GM23248 (cell line): ENCODE results near the gene CERS5. TPM values are rescaled to one million over a fixed set of nuclear protein-coding genes. Genes with fewer than 3 reads are reported as not detected.
A peak's percentile ranks its signal among the peaks of the same experiment; 100 is the strongest.

Experiments used
- DNase-seq: peaks from one replicate; pipeline ENCODE4 v3.0.0-alpha.2; 2015
- H2AFZ ChIP-seq: fragments of 200-600 bp; sonication (generic); 2 replicates; pipeline ENCODE4 v1.6.1; 2016; ENCODE audit warnings: antibody characterized with exemption
- H3F3A ChIP-seq: fragments of 200-600 bp; sonication (generic); 2 replicates; pipeline ENCODE4 v1.6.1; 2016; ENCODE audit warnings: mild to moderate bottlenecking, antibody characterized with exemption, mixed run types; ENCODE audit not compliant: insufficient read depth
- H3K27ac ChIP-seq: fragments of 200-600 bp; sonication (generic); 2 replicates; pipeline ENCODE4 v1.5.1; 2016; ENCODE audit warnings: mild to moderate bottlenecking
- H3K27me3 ChIP-seq: fragments of 200-600 bp; sonication (generic); replicated peaks from 2 replicates; pipeline ENCODE4 v1.6.1; 2016; ENCODE audit warnings: mild to moderate bottlenecking; ENCODE audit not compliant: insufficient read depth
- H3K36me3 ChIP-seq: fragments of 200-600 bp; sonication (generic); 2 replicates; pipeline ENCODE4 v1.6.1; 2016; ENCODE audit warnings: low read depth, mild to moderate bottlenecking
- H3K4me1 ChIP-seq: fragments of 200-600 bp; sonication (generic); 2 replicates; pipeline ENCODE4 v1.6.1; 2016; ENCODE audit warnings: mild to moderate bottlenecking; ENCODE audit not compliant: insufficient read depth
- H3K4me2 ChIP-seq: fragments of 200-600 bp; sonication (generic); one replicate; pipeline ENCODE4 v1.6.1; 2016; ENCODE audit warnings: mild to moderate bottlenecking; ENCODE audit not compliant: unreplicated experiment
- H3K4me3 ChIP-seq: fragments of 200-600 bp; sonication (generic); 2 replicates; pipeline ENCODE4 v1.5.1; 2016; ENCODE audit warnings: mild to moderate bottlenecking
- H3K79me2 ChIP-seq: fragments of 200-600 bp; sonication (generic); 2 replicates; pipeline ENCODE4 v1.6.1; 2016; ENCODE audit warnings: mild to moderate bottlenecking; ENCODE audit not compliant: insufficient read depth
- H3K9ac ChIP-seq: fragments of 200-600 bp; sonication (generic); 2 replicates; pipeline ENCODE4 v1.6.1; 2016; ENCODE audit warnings: mild to moderate bottlenecking
- H3K9me2 ChIP-seq: fragments of 200-600 bp; sonication (generic); 2 replicates; pipeline ENCODE4 v1.6.1; 2016; ENCODE audit warnings: mixed run types, mild to moderate bottlenecking, moderate library complexity; ENCODE audit not compliant: insufficient read depth
- H3K9me3 ChIP-seq: fragments of 200-600 bp; sonication (generic); one replicate; pipeline ENCODE4 v1.6.1; 2017; ENCODE audit warnings: low read depth
- H4K20me1 ChIP-seq: fragments of 200-600 bp; sonication (generic); 2 replicates; pipeline ENCODE4 v1.6.0; 2016; ENCODE audit not compliant: insufficient read depth
- EZH2 ChIP-seq: fragments of 200-600 bp; sonication (generic); IDR thresholded peaks from 2 replicates; pipeline ENCODE4 v1.6.1; 2018; ENCODE audit warnings: antibody characterized with exemption, mild to moderate bottlenecking; ENCODE audit not compliant: insufficient read depth, poor library complexity, severe bottlenecking
- EZH2phosphoT487 ChIP-seq: fragments of 200-600 bp; sonication (generic); IDR thresholded peaks from 2 replicates; pipeline ENCODE4 v1.6.1; 2018; ENCODE audit warnings: antibody characterized with exemption, moderate library complexity, mild to moderate bottlenecking, low read depth; ENCODE audit not compliant: insufficient read depth
- WGBS, 2 experiments: methylation state at CpG; one replicate each; pipeline ENCODE4 v1.1.6; 2015 to 2017; ENCODE audit warnings: low lambda C conversion rate in 2 of 2, low coverage in 1 of 2; ENCODE audit errors: missing lambda C conversion rate in 2 of 2; 5-methylcytosine and 5-hydroxymethylcytosine counted together
- in situ Hi-C: fragments of 300-500 bp; cut with MboI; formaldehyde crosslinking; loops from 2 replicates; pipeline ENCODE4 v1.15.0; 2020
- polyA plus RNA-seq: library from polyadenylated mRNA; unstranded; fragments of >200 nt; fragmentation: Nextera tagmentation; extraction: Ambion mirVana; gene quantifications from 2 replicates; pipeline ENCODE4 v1.2.1, GENCODE V29; 2016
- total RNA-seq: library from RNA; depleted of rRNA; stranded (reverse); fragments of >200 nt; shearing (Covaris generic); gene quantifications from 2 replicates; pipeline ENCODE4 v1.2.3, GENCODE V29; 2014

The CERS5 gene
- total and polyA plus RNA-seq, 2 experiments from 2014 or later, result 60.7 to 99.2 TPM

DNA sequence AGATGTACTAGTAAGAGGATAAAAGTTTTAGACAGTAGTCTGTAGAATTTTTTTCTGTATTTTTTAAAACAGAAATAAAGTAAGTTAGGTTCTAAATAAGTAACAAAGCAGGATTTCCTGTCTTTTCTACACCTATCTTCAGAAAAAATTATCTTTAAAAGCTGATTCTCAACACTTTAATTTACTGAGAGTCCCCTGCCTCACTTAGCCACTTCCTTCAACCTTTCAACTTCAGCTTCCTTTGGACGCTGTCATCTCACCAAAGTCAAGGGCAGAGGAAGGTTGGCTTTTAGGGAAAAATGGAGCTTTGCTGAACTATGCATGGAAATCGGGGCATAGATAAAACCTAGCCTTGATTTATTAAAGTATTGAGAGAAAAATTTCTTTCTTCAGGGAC lies 44.9 kb upstream of the CERS5 start:
- TF ChIP-seq EZH2 (no peak), EZH2phosphoT487 (no peak)
- in situ Hi-C loops, result no loop called here
- Histone ChIP-seq H3K79me2 (peaks cover 100% of the 10 kb centered on the region), H2AFZ (no peak overlapping the region), H3K9me2 (no peaks in the 10 kb centered on the region), H3K27me3 (no peaks in the 10 kb centered on the region), H3K4me1 (peaks cover 57% of the 10 kb centered on the region), H3K4me3 (peak overlapping the region; percentile 41), H3K36me3 (peaks cover 49% of the 10 kb centered on the region), H3K27ac (peak overlapping the region; percentile 54), H3K9me3 (no peaks in the 10 kb centered on the region), H3K9ac (peak overlapping the region; percentile 25), H3F3A (peaks cover 72% of the 10 kb centered on the region), H4K20me1 (0 out of 2 replicates have a peak, but pooled peaks cover 5% of the 10 kb centered on the region), H3K4me2 (peak overlapping the region; percentile 74)
- DNase-seq, result no peak
- WGBS, 2 experiments, result 71 to 80% methylated on average over 2 of the region's 2 CpGs

GRCh38 chr12:50211392-50212070 lies 44.4 kb upstream of the CERS5 start:
- H4K20me1 ChIP-seq, result 0 out of 2 replicates have a peak, but pooled peaks cover 5% of the 10 kb centered on the region
- H3K9ac ChIP-seq, result peak overlapping the region; percentile 25
- peak overlapping the region; percentile 74 for H3K4me2 ChIP-seq

GRCh38 chr12:50207424-50207823 lies 40.3 kb upstream of the CERS5 start:
- Histone ChIP-seq H3K4me2 (no peak overlapping the region), H3K9me3 (no peaks in the 10 kb centered on the region), H3K9me2 (no peaks in the 10 kb centered on the region), H3K4me1 (peaks cover 39% of the 10 kb centered on the region), H3F3A (peaks cover 80% of the 10 kb centered on the region), H4K20me1 (no peaks in the 10 kb centered on the region), H3K27me3 (no peaks in the 10 kb centered on the region), H3K9ac (no peak overlapping the region), H3K36me3 (peaks cover 69% of the 10 kb centered on the region), H3K27ac (no peak overlapping the region), H3K4me3 (no peak overlapping the region), H3K79me2 (peaks cover 100% of the 10 kb centered on the region), H2AFZ (no peak overlapping the region)
- in situ Hi-C loops, result loop anchor here (10.0 kb wide), 1 partner anchor 107 kb away; no protein-coding TSS in a partner anchor
- 91 to 96% methylated on average over 2 of the region's 2 CpGs for WGBS, 2 experiments
- no peak for DNase-seq
- TF ChIP-seq EZH2phosphoT487 (no peak), EZH2 (no peak)

More at GRCh38 chr12:50211392-50212070, 44.4 kb upstream of the CERS5 start:
- Histone ChIP-seq H3K4me3 (peak overlapping the region; percentile 41), H3K27ac (peak overlapping the region; percentile 54), H3K79me2 (peaks cover 100% of the 10 kb centered on the region), H3F3A (peaks cover 74% of the 10 kb centered on the region), H3K36me3 (peaks cover 49% of the 10 kb centered on the region), H2AFZ (no peak overlapping the region), H3K4me1 (peaks cover 53% of the 10 kb centered on the region), H3K9me3 (no peaks in the 10 kb centered on the region), H3K27me3 (no peaks in the 10 kb centered on the region), H3K9me2 (no peaks in the 10 kb centered on the region)
- DNase-seq, result peak; percentile 49
- no peak for TF ChIP-seq EZH2phosphoT487
- no peak for TF ChIP-seq EZH2
- 40 to 44% methylated on average over 6 of the region's 6 CpGs for WGBS, 2 experiments
- in situ Hi-C loops, result no loop called here

DNA sequence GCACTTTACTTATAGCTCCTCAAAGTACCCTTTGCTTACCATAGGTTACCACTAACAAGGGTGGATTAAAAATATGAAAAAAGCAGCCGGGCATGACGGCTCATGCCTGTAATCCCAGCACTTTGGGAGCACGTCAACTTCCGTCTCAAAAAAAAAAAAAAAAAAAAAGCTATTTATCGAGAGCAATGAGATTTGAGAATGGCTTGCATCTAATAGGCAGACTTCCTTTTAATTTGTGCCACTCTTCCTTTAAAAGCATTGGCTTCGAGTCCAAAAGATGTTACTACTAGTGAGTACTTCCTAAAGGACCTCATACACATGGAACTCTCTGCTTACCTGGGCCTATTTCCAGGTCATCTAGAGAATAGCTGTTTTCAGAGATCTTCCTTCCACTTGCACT lies 38.5 kb upstream of the CERS5 start:
- Histone ChIP-seq H2AFZ (no peak overlapping the region), H3K36me3 (peaks cover 61% of the 10 kb centered on the region), H3K9me2 (no peaks in the 10 kb centered on the region), H3K4me1 (peaks cover 45% of the 10 kb centered on the region), H3K4me3 (no peak overlapping the region), H3K9ac (no peak overlapping the region), H3F3A (peaks cover 82% of the 10 kb centered on the region), H3K79me2 (peaks cover 82% of the 10 kb centered on the region), H3K27ac (no peak overlapping the region), H3K9me3 (no peaks in the 10 kb centered on the region), H3K4me2 (no peak overlapping the region), H3K27me3 (no peaks in the 10 kb centered on the region), H4K20me1 (no peaks in the 10 kb centered on the region)
- in situ Hi-C loops, result loop anchor here (10.0 kb wide), 1 partner anchor 109 kb away; no protein-coding TSS in a partner anchor
- TF ChIP-seq EZH2phosphoT487 (no peak), EZH2 (no peak)
- WGBS, 2 experiments, result 91 to 95% methylated on average over 6 of the region's 6 CpGs
- no peak for DNase-seq
